Liver (tissue), 3 donors: ENCODE measurements around the gene SAT1.

Experiments
- CTCF ChIP-seq: fragments of 150-350 bp; IDR thresholded peaks from 2 replicates; pipeline ENCODE4 v1.5.1; 2017; ENCODE audit warnings: improper control_type of control experiment, low read depth, low read length; ENCODE audit not compliant: missing input control
- FOXA1 ChIP-seq: IDR thresholded peaks from 2 replicates; pipeline ENCODE4 v1.6.1; 2016; ENCODE audit warnings: antibody characterized with exemption
- JUND ChIP-seq, 2 donors: IDR thresholded peaks; 2 replicates each; pipeline ENCODE4 v1.6.1; 2016; ENCODE audit warnings: antibody characterized with exemption in 2 of 2
- RAD21 ChIP-seq, 2 donors: IDR thresholded peaks; 2 replicates each; pipeline ENCODE4 v1.6.1; 2016; ENCODE audit warnings: antibody characterized with exemption in 2 of 2, mild to moderate bottlenecking in 2 of 2
- SP1 ChIP-seq: IDR thresholded peaks from 2 replicates; pipeline ENCODE4 v1.6.1; 2018; ENCODE audit warnings: antibody characterized with exemption, mild to moderate bottlenecking
- TF ChIP-seq, protein P1 (sequence below): IDR thresholded peaks from 2 replicates; pipeline ENCODE4 v1.6.1; 2016; ENCODE audit warnings: antibody characterized with exemption
- TF ChIP-seq, protein P2 (sequence below): IDR thresholded peaks from 2 replicates; pipeline ENCODE4 v1.6.1; 2016; ENCODE audit warnings: antibody characterized with exemption
- donor health status: healthy.
- donor health status: healthy.

GRCh38 chrX:23789386-23790154, 6.6 kb downstream of the SAT1 start:
- TF ChIP-seq, protein P1, sequence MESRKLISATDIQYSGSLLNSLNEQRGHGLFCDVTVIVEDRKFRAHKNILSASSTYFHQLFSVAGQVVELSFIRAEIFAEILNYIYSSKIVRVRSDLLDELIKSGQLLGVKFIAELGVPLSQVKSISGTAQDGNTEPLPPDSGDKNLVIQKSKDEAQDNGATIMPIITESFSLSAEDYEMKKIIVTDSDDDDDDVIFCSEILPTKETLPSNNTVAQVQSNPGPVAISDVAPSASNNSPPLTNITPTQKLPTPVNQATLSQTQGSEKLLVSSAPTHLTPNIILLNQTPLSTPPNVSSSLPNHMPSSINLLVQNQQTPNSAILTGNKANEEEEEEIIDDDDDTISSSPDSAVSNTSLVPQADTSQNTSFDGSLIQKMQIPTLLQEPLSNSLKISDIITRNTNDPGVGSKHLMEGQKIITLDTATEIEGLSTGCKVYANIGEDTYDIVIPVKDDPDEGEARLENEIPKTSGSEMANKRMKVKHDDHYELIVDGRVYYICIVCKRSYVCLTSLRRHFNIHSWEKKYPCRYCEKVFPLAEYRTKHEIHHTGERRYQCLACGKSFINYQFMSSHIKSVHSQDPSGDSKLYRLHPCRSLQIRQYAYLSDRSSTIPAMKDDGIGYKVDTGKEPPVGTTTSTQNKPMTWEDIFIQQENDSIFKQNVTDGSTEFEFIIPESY, result no peak
- TF ChIP-seq CTCF (no peak), FOXA1 (no peak), JUND (IDR thresholded peaks at IDR 0.05) (no peak), RAD21 (IDR thresholded peaks at IDR 0.05) (no peak), SP1 (no peak)
- TF ChIP-seq, protein P2, sequence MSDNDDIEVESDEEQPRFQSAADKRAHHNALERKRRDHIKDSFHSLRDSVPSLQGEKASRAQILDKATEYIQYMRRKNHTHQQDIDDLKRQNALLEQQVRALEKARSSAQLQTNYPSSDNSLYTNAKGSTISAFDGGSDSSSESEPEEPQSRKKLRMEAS, result no peak
